Trophoblast cell (in vitro differentiated cells and primary cell): ENCODE data around the gene ZBTB12.

Experiments used
- DNase-seq, 2 donors: peaks; one replicate each; pipeline ENCODE4 v3.0.0-alpha.2; 2016
- H2AFZ ChIP-seq: 2 replicates; pipeline ENCODE4 v1.6.1; 2013; ENCODE audit warnings: low read length, moderate library complexity, mild to moderate bottlenecking; ENCODE audit not compliant: insufficient read depth, poor library complexity
- H2AK5ac ChIP-seq: 2 replicates; pipeline ENCODE4 v1.6.1; 2013; ENCODE audit warnings: mild to moderate bottlenecking, low read length
- H2BK120ac ChIP-seq: 2 replicates; pipeline ENCODE4 v1.6.1; 2013; ENCODE audit warnings: low read length, mild to moderate bottlenecking, moderate library complexity; ENCODE audit not compliant: insufficient read depth, poor library complexity
- H2BK12ac ChIP-seq: 2 replicates; pipeline ENCODE4 v1.6.1; 2013; ENCODE audit warnings: mild to moderate bottlenecking, low read length, moderate library complexity
- H2BK5ac ChIP-seq: 2 replicates; pipeline ENCODE4 v1.6.1; 2013; ENCODE audit warnings: low read length, low read depth, moderate library complexity, mild to moderate bottlenecking; ENCODE audit not compliant: poor library complexity
- H3K14ac ChIP-seq: 2 replicates; pipeline ENCODE4 v1.6.1; 2013; ENCODE audit warnings: mild to moderate bottlenecking, low read length
- H3K18ac ChIP-seq: 2 replicates; pipeline ENCODE4 v1.6.1; 2013; ENCODE audit warnings: mild to moderate bottlenecking, low read length
- H3K23ac ChIP-seq: 2 replicates; pipeline ENCODE4 v1.6.1; 2013; ENCODE audit warnings: low read length
- H3K27ac ChIP-seq: 2 replicates; pipeline ENCODE4 v1.5.1; 2013; ENCODE audit warnings: low read depth, mild to moderate bottlenecking, inconsistent platforms, low read length, moderate library complexity
- H3K27me3 ChIP-seq: 2 replicates; pipeline ENCODE4 v1.6.1; 2013; ENCODE audit warnings: inconsistent platforms, mild to moderate bottlenecking, low read length, moderate library complexity; ENCODE audit not compliant: insufficient read depth
- H3K36me3 ChIP-seq, 2 experiments: 1 replicate in 1 of 2; 2 replicates in 1 of 2; pipeline ENCODE4 v1.6.1; 2013; ENCODE audit warnings: low read length in 2 of 2, mild to moderate bottlenecking in 2 of 2, moderate library complexity in 1 of 2; ENCODE audit not compliant: insufficient read depth in 2 of 2, control insufficient read depth in 1 of 2
- H3K4ac ChIP-seq: 2 replicates; pipeline ENCODE4 v1.6.1; 2013; ENCODE audit warnings: low read depth, mild to moderate bottlenecking, low read length, moderate library complexity
- H3K4me1 ChIP-seq, 2 experiments: 1 replicate in 1 of 2; 2 replicates in 1 of 2; pipeline ENCODE4 v1.6.1; 2013; ENCODE audit warnings: low read length in 2 of 2, mild to moderate bottlenecking in 2 of 2, moderate library complexity in 1 of 2; ENCODE audit not compliant: insufficient read depth in 2 of 2, control insufficient read depth in 1 of 2
- H3K4me2 ChIP-seq: 2 replicates; pipeline ENCODE4 v1.6.1; 2013; ENCODE audit warnings: inconsistent platforms, mild to moderate bottlenecking, low read length, moderate library complexity
- H3K4me3 ChIP-seq: 2 replicates; pipeline ENCODE4 v1.5.1; 2013; ENCODE audit warnings: mild to moderate bottlenecking, low read depth, low read length, inconsistent platforms
- H3K79me1 ChIP-seq: one replicate; pipeline ENCODE4 v1.6.1; 2013; ENCODE audit warnings: low read length
- H3K79me2 ChIP-seq: 2 replicates; pipeline ENCODE4 v1.6.1; 2013; ENCODE audit warnings: low read length, mild to moderate bottlenecking; ENCODE audit not compliant: control insufficient read depth, insufficient read depth, poor library complexity
- H3K9ac ChIP-seq: 2 replicates; pipeline ENCODE4 v1.6.1; 2013; ENCODE audit warnings: mild to moderate bottlenecking, low read length
- H3K9me3 ChIP-seq: 2 replicates; pipeline ENCODE4 v1.6.1; 2013; ENCODE audit warnings: low read depth, mild to moderate bottlenecking, control low read depth, inconsistent platforms, low read length; ENCODE audit not compliant: insufficient read depth
- H4K12ac ChIP-seq: 2 replicates; pipeline ENCODE4 v1.6.1; 2013; ENCODE audit warnings: low read depth, mild to moderate bottlenecking, low read length, moderate library complexity
- H4K8ac ChIP-seq: 2 replicates; pipeline ENCODE4 v1.6.1; 2013; ENCODE audit warnings: low read depth, mild to moderate bottlenecking, low read length, moderate library complexity
- H4K91ac ChIP-seq: one replicate; pipeline ENCODE4 v1.6.1; 2013; ENCODE audit warnings: low read depth, mild to moderate bottlenecking, low read length, moderate library complexity
- WGBS: extraction: QIAGEN DNeasy Blood & Tissue Kit; methylation state at CpG from one replicate; pipeline ENCODE4 v1.1.7; 2013; ENCODE audit warnings: missing lambda C conversion rate; ENCODE audit not compliant: insufficient read length, insufficient coverage; ENCODE audit errors: extremely low coverage; 5-methylcytosine and 5-hydroxymethylcytosine counted together

ZBTB12 gene

GRCh38 chr6:31945154-31945506 is 43.2 kb upstream of the ZBTB12 start:
- WGBS, result no CpG with 5 or more reads among the region's 9 CpGs
- H3K79me2 ChIP-seq, result no peaks in the 10 kb centered on the region
- peaks cover 0 to 2% of the 10 kb centered on the region in 2 experiments for H3K4me1 ChIP-seq

GRCh38 chr6:31943742-31944141 is 41.9 kb upstream of the ZBTB12 start:
- Histone ChIP-seq H3K9ac (no peak overlapping the region), H4K12ac (no peak overlapping the region), H3K4me2 (no peak overlapping the region), H3K36me3 (no peaks in the 10 kb centered on the region), H3K79me2 (no peaks in the 10 kb centered on the region), H3K23ac (no peak overlapping the region), H3K4me1 (peaks cover 0 to 2% of the 10 kb centered on the region in 2 experiments), H2BK5ac (no peak overlapping the region), H3K4me3 (no peak overlapping the region), H3K27me3 (no peaks in the 10 kb centered on the region), H2BK120ac (no peak overlapping the region), H3K9me3 (peaks cover 8% of the 10 kb centered on the region), H4K91ac (no peak overlapping the region), H2AFZ (no peak overlapping the region), H3K18ac (no peak overlapping the region), H4K8ac (no peak overlapping the region), H2AK5ac (no peak overlapping the region), H2BK12ac (no peak overlapping the region), H3K27ac (no peak overlapping the region), H3K4ac (no peak overlapping the region), H3K79me1 (peaks cover 4% of the 10 kb centered on the region), H3K14ac (no peak overlapping the region)
- no peak for DNase-seq
- no CpG with 5 or more reads among the region's 3 CpGs for WGBS

More at GRCh38 chr6:31945154-31945506, 43.2 kb upstream of the ZBTB12 start:
- H4K12ac ChIP-seq, result no peak overlapping the region
- no peak overlapping the region for H3K23ac ChIP-seq
- no peak overlapping the region for H2AK5ac ChIP-seq
- no peak overlapping the region for H3K18ac ChIP-seq
- no peak overlapping the region for H3K4me2 ChIP-seq
- no peaks in the 10 kb centered on the region for H3K27me3 ChIP-seq
- H2BK5ac ChIP-seq, result no peak overlapping the region
- no peak overlapping the region for H3K27ac ChIP-seq
- no peak overlapping the region for H3K9ac ChIP-seq
- H3K9me3 ChIP-seq, result peaks cover 8% of the 10 kb centered on the region
- H3K4ac ChIP-seq, result no peak overlapping the region
- H3K79me1 ChIP-seq, result peaks cover 4% of the 10 kb centered on the region
- no peak overlapping the region for H4K91ac ChIP-seq
- H3K4me3 ChIP-seq, result no peak overlapping the region
- H2BK120ac ChIP-seq, result no peak overlapping the region
- no peak for DNase-seq
- no peak overlapping the region for H3K14ac ChIP-seq
- H3K36me3 ChIP-seq, result peaks cover 0 to under 1% of the 10 kb centered on the region in 2 experiments
- H2AFZ ChIP-seq, result no peak overlapping the region
- H4K8ac ChIP-seq, result no peak overlapping the region
- H2BK12ac ChIP-seq, result no peak overlapping the region

GRCh38 chr6:31940256-31940664 is 38.4 kb upstream of the ZBTB12 start:
- no peak overlapping the region for H3K14ac ChIP-seq
- no peak overlapping the region for H2BK120ac ChIP-seq
- no peak overlapping the region for H2AFZ ChIP-seq
- no peak overlapping the region for H3K4me3 ChIP-seq
- no peak overlapping the region for H3K4ac ChIP-seq
- H4K8ac ChIP-seq, result no peak overlapping the region
- no peak overlapping the region for H3K9ac ChIP-seq
- H4K12ac ChIP-seq, result no peak overlapping the region
- H4K91ac ChIP-seq, result no peak overlapping the region
- no peak overlapping the region for H3K27ac ChIP-seq
- H3K79me2 ChIP-seq, result no peaks in the 10 kb centered on the region
- no peak overlapping the region for H2BK12ac ChIP-seq
- H3K4me1 ChIP-seq, result no peaks in the 10 kb centered on the region
- DNase-seq, result no peak
- peaks cover 7% of the 10 kb centered on the region for H3K9me3 ChIP-seq
- H3K36me3 ChIP-seq, result no peaks in the 10 kb centered on the region
- H2BK5ac ChIP-seq, result no peak overlapping the region
- no CpG with 5 or more reads among the region's 6 CpGs for WGBS
- no peak overlapping the region for H3K18ac ChIP-seq
- no peaks in the 10 kb centered on the region for H3K27me3 ChIP-seq
- no peak overlapping the region for H3K23ac ChIP-seq
- H2AK5ac ChIP-seq, result no peak overlapping the region
- no peaks in the 10 kb centered on the region for H3K79me1 ChIP-seq
- H3K4me2 ChIP-seq, result no peak overlapping the region

- H3K79me2 ChIP-seq, result no peaks in the 10 kb centered on the region
- no peak overlapping the region for H2AK5ac ChIP-seq
- no peaks in the 10 kb centered on the region for H3K36me3 ChIP-seq
- no peak overlapping the region for H2AFZ ChIP-seq
- no peaks in the 10 kb centered on the region for H3K27me3 ChIP-seq
- H3K14ac ChIP-seq, result no peak overlapping the region
- no peak overlapping the region for H3K4me2 ChIP-seq
- no peak overlapping the region for H3K18ac ChIP-seq
- no peak overlapping the region for H3K4ac ChIP-seq
- no peaks in the 10 kb centered on the region for H3K79me1 ChIP-seq
- no peak overlapping the region for H2BK5ac ChIP-seq
- H3K9ac ChIP-seq, result no peak overlapping the region
- no CpG with 5 or more reads among the region's 9 CpGs for WGBS
- DNase-seq, result no peak
- no peak overlapping the region for H3K23ac ChIP-seq
- H2BK12ac ChIP-seq, result no peak overlapping the region
- H3K4me3 ChIP-seq, result no peak overlapping the region
- no peak overlapping the region for H3K27ac ChIP-seq
- H4K12ac ChIP-seq, result no peak overlapping the region
- H4K8ac ChIP-seq, result no peak overlapping the region
- H4K91ac ChIP-seq, result no peak overlapping the region
- no peak overlapping the region for H2BK120ac ChIP-seq
- H3K9me3 ChIP-seq, result no peaks in the 10 kb centered on the region
- no peaks in the 10 kb centered on the region for H3K4me1 ChIP-seq
Observed at GRCh38 chr6:31935823-31936222, 33.9 kb upstream of the ZBTB12 start.
